Tibial nerve (tissue), 4 donors: ENCODE measurements around the gene MARCHF3.

Experiments
- CTCF ChIP-seq, 5 experiments: fragments of 200-600 bp in 3 of 5; fragments of 450-650 bp in 2 of 5; sonication (generic) in 3 of 5; IDR thresholded peaks; one replicate each; pipeline ENCODE4 v1.5.1; 2016 to 2019; ENCODE audit warnings: antibody characterized with exemption in 5 of 5, mild to moderate bottlenecking in 3 of 5, moderate library complexity in 2 of 5
- EP300 ChIP-seq, 2 donors: sonication (generic); formaldehyde crosslinking; IDR thresholded peaks; one replicate each; pipeline ENCODE4 v1.6.1; 2017; ENCODE audit warnings: antibody characterized with exemption in 2 of 2, mild to moderate bottlenecking in 1 of 2
- POLR2A ChIP-seq, 2 donors: fragments of 450-650 bp; IDR thresholded peaks; one replicate each; pipeline ENCODE4 v1.6.1; 2017; ENCODE audit warnings: antibody characterized with exemption in 2 of 2, mild to moderate bottlenecking in 2 of 2, moderate library complexity in 2 of 2

DNA sequence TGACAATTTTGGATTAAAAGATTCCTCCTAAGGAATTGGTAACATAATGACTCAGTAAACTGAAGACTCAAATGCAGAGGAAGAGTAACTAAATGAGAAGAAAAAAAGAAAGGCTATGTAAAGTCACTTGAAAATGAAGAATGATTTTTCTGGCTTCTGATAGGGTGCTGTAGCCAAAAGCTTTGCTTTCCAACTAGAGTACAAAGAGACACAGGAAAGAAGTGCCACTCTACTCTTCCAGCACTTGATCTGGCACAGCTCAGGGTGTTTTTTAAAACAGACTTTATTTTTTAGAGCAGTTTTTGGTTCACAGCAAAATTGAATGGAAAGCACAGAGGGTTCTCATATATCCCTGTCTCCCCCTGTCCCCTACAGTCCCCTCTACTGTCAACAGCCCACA, 130.9 kb downstream of the MARCHF3 start:
- no peak for TF ChIP-seq CTCF (IDR thresholded peaks at IDR 0.05)
- no peak for TF ChIP-seq POLR2A (IDR thresholded peaks at IDR 0.05)
- TF ChIP-seq EP300 (IDR thresholded peaks at IDR 0.05) = no peak
